Fibroblast of villous mesenchyme (primary cell): ENCODE data around the gene SLC38A1. TPM values are rescaled to one million over a fixed set of nuclear protein-coding genes. Genes with fewer than 3 reads are reported as not detected.

ENCODE experiments used
- DNase-seq: peaks from one replicate; pipeline ENCODE4 v3.0.0-alpha.2; 2010; ENCODE audit warnings: low read depth
- H3K4me3 ChIP-seq: 2 replicates; pipeline ENCODE4 v1.5.1; 2011; ENCODE audit warnings: low read depth, mild to moderate bottlenecking, low read length
- CTCF ChIP-seq: IDR thresholded peaks from 2 replicates; pipeline ENCODE4 v1.5.1; 2012; ENCODE audit warnings: low read depth, mild to moderate bottlenecking, low read length; ENCODE audit not compliant: insufficient read depth
- total RNA-seq: library from RNA; depleted of rRNA; stranded (reverse); fragments of >200 nt; gene quantifications from 2 replicates; pipeline ENCODE4 v1.2.3, GENCODE V29; 2012

Gene SLC38A1
- total RNA-seq, 1 donor, result 149 TPM

GRCh38 chr12:46183112-46183511 lies 85.7 kb downstream of the SLC38A1 start:
- TF ChIP-seq CTCF, result no peak
- H3K4me3 ChIP-seq, result no peak overlapping the region
- no peak for DNase-seq

GRCh38 chr12:46181465-46181864 lies 87.4 kb downstream of the SLC38A1 start:
- TF ChIP-seq CTCF, result no peak
- H3K4me3 ChIP-seq, result no peak overlapping the region
- DNase-seq, result no peak

GRCh38 chr12:46179693-46180452 lies 89.0 kb downstream of the SLC38A1 start:
- no peak for TF ChIP-seq CTCF
- H3K4me3 ChIP-seq, result no peak overlapping the region
- no peak for DNase-seq

- no peak overlapping the region for H3K4me3 ChIP-seq
- TF ChIP-seq CTCF, result no peak
- DNase-seq, result no peak
These were observed 90.8 kb downstream of the SLC38A1 start for GRCh38 chr12:46177837-46178608.

GRCh38 chr12:46177025-46177424 lies 91.8 kb downstream of the SLC38A1 start:
- TF ChIP-seq CTCF, result no peak
- DNase-seq, result no peak
- no peak overlapping the region for H3K4me3 ChIP-seq

- H3K4me3 ChIP-seq, result no peak overlapping the region
- TF ChIP-seq CTCF, result no peak
- DNase-seq, result no peak
These were observed 93.9 kb downstream of the SLC38A1 start for GRCh38 chr12:46174919-46175318.
